ENCODE measurements around the gene ITLN2. TPM values are rescaled to one million over a fixed set of nuclear protein-coding genes. Genes with fewer than 3 reads are reported as not detected.

ITLN2 gene
- total RNA-seq, 1 experiment from 2014 or later, result 2.4 TPM

DNA sequence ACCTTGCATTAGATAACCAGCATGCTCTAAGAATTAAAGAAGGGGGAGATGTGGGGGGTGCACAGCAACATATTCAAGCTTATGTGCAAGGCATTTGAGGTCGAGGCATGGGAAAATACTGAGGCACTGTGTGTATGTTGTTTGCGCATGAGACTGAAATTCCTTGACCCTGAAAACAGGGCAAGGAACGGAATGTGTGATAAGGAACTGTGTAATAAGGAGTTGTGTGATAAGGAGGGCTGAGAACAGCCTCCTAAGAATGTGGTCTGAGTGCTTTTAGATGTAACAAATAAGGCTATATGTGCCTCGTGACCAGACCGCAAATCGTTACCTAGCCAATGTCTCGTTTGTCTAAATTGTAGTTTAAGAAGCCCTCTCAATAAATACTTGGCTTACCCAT is 43.2 kb downstream of the ITLN2 start:
- Histone ChIP-seq H4K91ac (ENCODE audit: insufficient read length, low read depth, low read length) (no peak overlapping the region), H4K20me1 (ENCODE audit: control insufficient read depth, insufficient read depth, insufficient read length) (no peaks in the 10 kb centered on the region), H2BK15ac (ENCODE audit: low read depth, low read length) (no peak overlapping the region), H2AK5ac (ENCODE audit: insufficient read length, low read length) (no peak overlapping the region), H4K8ac (replicated peaks; ENCODE audit: insufficient read length, low read depth, low read length) (no peak overlapping the region), H3K27me3 (ENCODE audit: insufficient read depth, low read length) (no peaks in the 10 kb centered on the region), H2BK20ac (ENCODE audit: low read depth, low read length, poor library complexity, severe bottlenecking) (no peak overlapping the region), H3K18ac (ENCODE audit: insufficient read length, low read depth, low read length) (no peak overlapping the region), H2BK120ac (ENCODE audit: low read depth, low read length, poor library complexity, severe bottlenecking) (no peak overlapping the region), H2BK12ac (ENCODE audit: insufficient read length, low read depth, low read length) (no peak overlapping the region), H3K23me2 (ENCODE audit: insufficient read length, low read depth, low read length, poor library complexity, severe bottlenecking) (no peaks in the 10 kb centered on the region), H2BK5ac (ENCODE audit: insufficient read length, low read length) (no peak overlapping the region), H3K14ac (ENCODE audit: insufficient read depth, low read length) (no peak overlapping the region), H3K56ac (ENCODE audit: insufficient read length, low read depth, low read length) (no peak overlapping the region), H3T11ph (ENCODE audit: low read length) (no peak overlapping the region), H3K23ac (ENCODE audit: insufficient read length, low read depth, low read length) (no peak overlapping the region), H3K4me2 (ENCODE audit: insufficient read depth, insufficient read length, low read length) (no peak overlapping the region), H3K4ac (ENCODE audit: low read depth, low read length) (no peak overlapping the region), H4K5ac (ENCODE audit: insufficient read length, low read depth, low read length) (no peak overlapping the region), H3K9me3 (ENCODE audit: control insufficient read depth, low read depth, low read length) (no peaks in the 10 kb centered on the region), H3K27ac (ENCODE audit: insufficient read length, low read depth, low read length) (no peak overlapping the region), H3K9ac (ENCODE audit: extremely low read depth, insufficient read length, low read length) (no peak overlapping the region), H3K79me1 (ENCODE audit: insufficient read depth, low read depth, low read length, poor library complexity, severe bottlenecking) (no peaks in the 10 kb centered on the region), H2AFZ (ENCODE audit: low read length) (no peak overlapping the region), H3K79me2 (ENCODE audit: insufficient read depth, low read length) (no peaks in the 10 kb centered on the region), H3K4me1 (ENCODE audit: insufficient read depth, low read length) (no peaks in the 10 kb centered on the region)
- H3K36me3 Mint-ChIP-seq (ENCODE audit: insufficient read depth in 1 of 3, low read depth in 3 of 3), result no peaks in the 10 kb centered on the region
- H3K9me3 Mint-ChIP-seq, result no peaks in the 10 kb centered on the region
- TF ChIP-seq, protein P1, sequence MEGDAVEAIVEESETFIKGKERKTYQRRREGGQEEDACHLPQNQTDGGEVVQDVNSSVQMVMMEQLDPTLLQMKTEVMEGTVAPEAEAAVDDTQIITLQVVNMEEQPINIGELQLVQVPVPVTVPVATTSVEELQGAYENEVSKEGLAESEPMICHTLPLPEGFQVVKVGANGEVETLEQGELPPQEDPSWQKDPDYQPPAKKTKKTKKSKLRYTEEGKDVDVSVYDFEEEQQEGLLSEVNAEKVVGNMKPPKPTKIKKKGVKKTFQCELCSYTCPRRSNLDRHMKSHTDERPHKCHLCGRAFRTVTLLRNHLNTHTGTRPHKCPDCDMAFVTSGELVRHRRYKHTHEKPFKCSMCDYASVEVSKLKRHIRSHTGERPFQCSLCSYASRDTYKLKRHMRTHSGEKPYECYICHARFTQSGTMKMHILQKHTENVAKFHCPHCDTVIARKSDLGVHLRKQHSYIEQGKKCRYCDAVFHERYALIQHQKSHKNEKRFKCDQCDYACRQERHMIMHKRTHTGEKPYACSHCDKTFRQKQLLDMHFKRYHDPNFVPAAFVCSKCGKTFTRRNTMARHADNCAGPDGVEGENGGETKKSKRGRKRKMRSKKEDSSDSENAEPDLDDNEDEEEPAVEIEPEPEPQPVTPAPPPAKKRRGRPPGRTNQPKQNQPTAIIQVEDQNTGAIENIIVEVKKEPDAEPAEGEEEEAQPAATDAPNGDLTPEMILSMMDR (conservative IDR thresholded peaks at IDR 0.05), result no peak
- no peak for DNase-seq
- no peak overlapping the region for H3K4me3 Mint-ChIP-seq
- whole genome bisulfite sequencing (ENCODE audit: extremely low coverage, insufficient read length, low lambda C conversion rate), result no CpG with 5 or more reads among the region's 7 CpGs
- peaks cover 19 to 23% of the 10 kb centered on the region in 2 experiments for H3K4me1 Mint-ChIP-seq
- H3K27ac Mint-ChIP-seq, result no peak overlapping the region
- peaks cover 4% of the 10 kb centered on the region for H3K27me3 Mint-ChIP-seq (ENCODE audit: low read depth)
